Activated T-cell treated with anti-CD3 and anti-CD28 coated beads, Interleukin-2, amount 50 U/mL, for 24 hours (primary cell): ENCODE data around the gene MYH15.
A peak's percentile ranks its signal among the peaks of the same experiment; 100 is the strongest.

ENCODE experiments used
- DNase-seq: peaks from one replicate; pipeline ENCODE4 v3.0.0-alpha.2; 2020
- H3K27ac Mint-ChIP-seq: 2 replicates; pipeline ENCODE4 v1.8.0; 2020; ENCODE audit warnings: mild to moderate bottlenecking, mixed read lengths
- H3K27me3 Mint-ChIP-seq: 2 replicates; pipeline ENCODE4 v1.8.0; 2020; ENCODE audit warnings: mixed read lengths
- H3K36me3 Mint-ChIP-seq: 2 replicates; pipeline ENCODE4 v1.8.0; 2020; ENCODE audit warnings: low read depth, mixed read lengths
- H3K4me1 Mint-ChIP-seq: 2 replicates; pipeline ENCODE4 v1.8.0; 2020; ENCODE audit warnings: low read depth, mixed read lengths
- H3K4me3 Mint-ChIP-seq: 2 replicates; pipeline ENCODE4 v1.8.0; 2020; ENCODE audit warnings: mild to moderate bottlenecking, moderate library complexity, mixed read lengths
- H3K9me3 Mint-ChIP-seq: 2 replicates; pipeline ENCODE4 v1.8.0; 2020; ENCODE audit warnings: mixed read lengths

The MYH15 gene

GRCh38 chr3:108495717-108496116 lies 14.7 kb downstream of the MYH15 start:
- H3K9me3 Mint-ChIP-seq = no peaks in the 10 kb centered on the region
- no peaks in the 10 kb centered on the region for H3K27me3 Mint-ChIP-seq
- H3K4me3 Mint-ChIP-seq = no peak overlapping the region
- H3K27ac Mint-ChIP-seq = no peak overlapping the region
- DNase-seq = no peak
- H3K4me1 Mint-ChIP-seq = no peaks in the 10 kb centered on the region
- H3K36me3 Mint-ChIP-seq = no peaks in the 10 kb centered on the region

- Mint-ChIP-seq H3K27me3 (no peaks in the 10 kb centered on the region), H3K36me3 (no peaks in the 10 kb centered on the region), H3K4me3 (no peak overlapping the region), H3K9me3 (no peaks in the 10 kb centered on the region), H3K27ac (no peak overlapping the region), H3K4me1 (no peaks in the 10 kb centered on the region)
- no peak for DNase-seq
These were observed 15.4 kb downstream of the MYH15 start for GRCh38 chr3:108494906-108495531.

GRCh38 chr3:108493862-108494261 lies 16.5 kb downstream of the MYH15 start:
- Mint-ChIP-seq H3K9me3 (no peaks in the 10 kb centered on the region), H3K36me3 (no peaks in the 10 kb centered on the region), H3K27ac (no peak overlapping the region), H3K4me3 (no peak overlapping the region), H3K27me3 (no peaks in the 10 kb centered on the region), H3K4me1 (peaks cover 4% of the 10 kb centered on the region)
- no peak for DNase-seq

- no peak overlapping the region for H3K27ac Mint-ChIP-seq
- H3K27me3 Mint-ChIP-seq = no peaks in the 10 kb centered on the region
- H3K4me3 Mint-ChIP-seq = no peak overlapping the region
- no peaks in the 10 kb centered on the region for H3K36me3 Mint-ChIP-seq
- no peak for DNase-seq
- H3K4me1 Mint-ChIP-seq = peaks cover 4% of the 10 kb centered on the region
- no peaks in the 10 kb centered on the region for H3K9me3 Mint-ChIP-seq
These were observed 18.9 kb downstream of the MYH15 start for GRCh38 chr3:108491456-108491855.

GRCh38 chr3:108489776-108490175 lies 20.6 kb downstream of the MYH15 start:
- H3K27ac Mint-ChIP-seq = no peak overlapping the region
- DNase-seq = no peak
- H3K4me1 Mint-ChIP-seq = peaks cover 4% of the 10 kb centered on the region
- H3K4me3 Mint-ChIP-seq = no peak overlapping the region
- no peaks in the 10 kb centered on the region for H3K27me3 Mint-ChIP-seq
- H3K36me3 Mint-ChIP-seq = no peaks in the 10 kb centered on the region
- no peaks in the 10 kb centered on the region for H3K9me3 Mint-ChIP-seq

GRCh38 chr3:108488631-108489030 lies 21.8 kb downstream of the MYH15 start:
- no peak for DNase-seq
- H3K27ac Mint-ChIP-seq = no peak overlapping the region
- no peak overlapping the region for H3K4me3 Mint-ChIP-seq
- no peaks in the 10 kb centered on the region for H3K27me3 Mint-ChIP-seq
- no peaks in the 10 kb centered on the region for H3K36me3 Mint-ChIP-seq
- peaks cover 4% of the 10 kb centered on the region for H3K4me1 Mint-ChIP-seq
- no peaks in the 10 kb centered on the region for H3K9me3 Mint-ChIP-seq

- Mint-ChIP-seq H3K27ac (no peak overlapping the region), H3K36me3 (no peaks in the 10 kb centered on the region), H3K4me3 (no peak overlapping the region), H3K27me3 (no peaks in the 10 kb centered on the region), H3K9me3 (no peaks in the 10 kb centered on the region), H3K4me1 (peaks cover 4% of the 10 kb centered on the region)
- DNase-seq = no peak
These were observed 23.0 kb downstream of the MYH15 start for GRCh38 chr3:108487439-108487838.

GRCh38 chr3:108486941-108487340 lies 23.5 kb downstream of the MYH15 start:
- no peak for DNase-seq
- H3K9me3 Mint-ChIP-seq = no peaks in the 10 kb centered on the region
- H3K27me3 Mint-ChIP-seq = no peaks in the 10 kb centered on the region
- H3K4me3 Mint-ChIP-seq = no peak overlapping the region
- H3K4me1 Mint-ChIP-seq = peaks cover 4% of the 10 kb centered on the region
- H3K27ac Mint-ChIP-seq = no peak overlapping the region
- H3K36me3 Mint-ChIP-seq = no peaks in the 10 kb centered on the region

- Mint-ChIP-seq H3K36me3 (no peaks in the 10 kb centered on the region), H3K9me3 (no peaks in the 10 kb centered on the region), H3K4me3 (no peak overlapping the region), H3K27ac (no peak overlapping the region), H3K27me3 (no peaks in the 10 kb centered on the region), H3K4me1 (peaks cover 4% of the 10 kb centered on the region)
- no peak for DNase-seq
These were observed 24.1 kb downstream of the MYH15 start for GRCh38 chr3:108486338-108486737.

- H3K36me3 Mint-ChIP-seq = no peaks in the 10 kb centered on the region
- no peak for DNase-seq
- H3K9me3 Mint-ChIP-seq = no peaks in the 10 kb centered on the region
These were observed 25.2 kb downstream of the MYH15 start for GRCh38 chr3:108485146-108485545.

GRCh38 chr3:108479224-108479623 lies 31.2 kb downstream of the MYH15 start:
- Mint-ChIP-seq H3K4me1 (peaks cover 4% of the 10 kb centered on the region), H3K27me3 (no peaks in the 10 kb centered on the region), H3K4me3 (no peak overlapping the region), H3K27ac (no peak overlapping the region), H3K36me3 (no peaks in the 10 kb centered on the region), H3K9me3 (no peaks in the 10 kb centered on the region)
- DNase-seq = no peak

More at GRCh38 chr3:108485146-108485545, 25.2 kb downstream of the MYH15 start:
- H3K4me3 Mint-ChIP-seq = no peak overlapping the region
- H3K4me1 Mint-ChIP-seq = peaks cover 4% of the 10 kb centered on the region
- H3K27ac Mint-ChIP-seq = no peak overlapping the region
- H3K27me3 Mint-ChIP-seq = no peaks in the 10 kb centered on the region

GRCh38 chr3:108477511-108478147 lies 32.8 kb downstream of the MYH15 start:
- Mint-ChIP-seq H3K4me1 (peaks cover 4% of the 10 kb centered on the region), H3K27me3 (peaks cover 2% of the 10 kb centered on the region), H3K9me3 (no peaks in the 10 kb centered on the region), H3K4me3 (no peak overlapping the region), H3K27ac (no peak overlapping the region), H3K36me3 (no peaks in the 10 kb centered on the region)
- peak; percentile 64 for DNase-seq

- Mint-ChIP-seq H3K4me3 (no peak overlapping the region), H3K9me3 (no peaks in the 10 kb centered on the region), H3K27ac (no peak overlapping the region), H3K36me3 (no peaks in the 10 kb centered on the region), H3K27me3 (peaks cover 9% of the 10 kb centered on the region), H3K4me1 (peaks cover 9% of the 10 kb centered on the region)
- no peak for DNase-seq
These were observed 35.1 kb downstream of the MYH15 start for GRCh38 chr3:108475220-108475782.

- no peak overlapping the region for H3K27ac Mint-ChIP-seq
- peaks cover 9% of the 10 kb centered on the region for H3K4me1 Mint-ChIP-seq
- no peak for DNase-seq
- H3K36me3 Mint-ChIP-seq = no peaks in the 10 kb centered on the region
- H3K4me3 Mint-ChIP-seq = no peak overlapping the region
- H3K9me3 Mint-ChIP-seq = no peaks in the 10 kb centered on the region
- peaks cover 9% of the 10 kb centered on the region for H3K27me3 Mint-ChIP-seq
These were observed 35.8 kb downstream of the MYH15 start for GRCh38 chr3:108474581-108474980.

GRCh38 chr3:108473711-108474110 lies 36.7 kb downstream of the MYH15 start:
- Mint-ChIP-seq H3K9me3 (no peaks in the 10 kb centered on the region), H3K27ac (no peak overlapping the region), H3K27me3 (peaks cover 9% of the 10 kb centered on the region), H3K4me3 (no peak overlapping the region), H3K36me3 (no peaks in the 10 kb centered on the region), H3K4me1 (peaks cover 9% of the 10 kb centered on the region)
- no peak for DNase-seq
